ENCODE data around the gene SGCD. TPM values are rescaled to one million over a fixed set of nuclear protein-coding genes. Genes with fewer than 3 reads are reported as not detected.

SGCD gene
- total RNA-seq, 1 donor from 2014 or later, result 0.51 TPM

GRCh38 chr5:156471893-156472292 is 144.9 kb downstream of the SGCD start:
- DNase-seq, result no peak

GRCh38 chr5:156473269-156473908 is 146.4 kb downstream of the SGCD start:
- no peak for DNase-seq

GRCh38 chr5:156474251-156474650 is 147.3 kb downstream of the SGCD start:
- DNase-seq, result no peak

- DNase-seq, result no peak
Observed at GRCh38 chr5:156475182-156476157, 148.5 kb downstream of the SGCD start.

GRCh38 chr5:156476158-156476551 is 149.2 kb downstream of the SGCD start:
- no peak for DNase-seq

DNA sequence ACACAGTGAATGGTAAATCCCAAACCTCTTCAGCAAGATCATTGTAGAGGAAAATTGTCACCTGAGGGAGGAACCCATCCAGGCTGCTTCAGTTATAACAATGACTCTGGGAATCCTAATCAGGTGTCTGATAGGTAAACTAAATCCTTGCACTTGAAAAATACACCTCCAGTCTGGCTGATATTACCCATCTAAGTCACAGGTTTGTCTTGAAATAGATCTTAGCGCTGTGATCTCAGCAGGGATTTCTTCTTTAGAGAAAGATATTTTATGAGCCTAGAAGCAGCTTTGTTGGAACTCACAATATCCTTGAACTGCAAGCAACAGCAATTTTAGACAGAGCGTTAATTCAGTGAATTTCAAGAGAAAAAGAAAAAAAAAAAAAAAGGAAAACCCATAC is 149.7 kb downstream of the SGCD start:
- no peak for DNase-seq

GRCh38 chr5:156477196-156477595 is 150.2 kb downstream of the SGCD start:
- DNase-seq, result no peak

DNA sequence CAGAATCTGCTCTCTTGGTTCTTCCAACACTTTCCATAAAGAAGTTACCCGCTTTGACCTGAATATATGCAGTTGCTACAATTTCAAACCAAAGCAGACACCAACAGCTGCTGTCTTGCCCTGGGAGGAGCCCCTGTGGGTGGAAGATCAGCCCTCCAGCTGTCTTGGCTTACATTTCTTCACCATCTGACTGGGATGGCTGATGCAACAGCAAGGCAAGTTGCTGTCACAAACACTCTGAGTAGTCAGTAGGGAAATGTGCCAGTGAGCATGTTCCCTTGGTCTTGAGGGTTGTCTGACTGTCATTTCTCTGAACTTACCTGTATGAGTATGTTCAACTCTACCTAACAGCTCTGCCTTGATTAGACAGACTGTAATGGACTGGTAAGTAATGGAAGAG is 152.9 kb downstream of the SGCD start:
- no peak for DNase-seq

DNA sequence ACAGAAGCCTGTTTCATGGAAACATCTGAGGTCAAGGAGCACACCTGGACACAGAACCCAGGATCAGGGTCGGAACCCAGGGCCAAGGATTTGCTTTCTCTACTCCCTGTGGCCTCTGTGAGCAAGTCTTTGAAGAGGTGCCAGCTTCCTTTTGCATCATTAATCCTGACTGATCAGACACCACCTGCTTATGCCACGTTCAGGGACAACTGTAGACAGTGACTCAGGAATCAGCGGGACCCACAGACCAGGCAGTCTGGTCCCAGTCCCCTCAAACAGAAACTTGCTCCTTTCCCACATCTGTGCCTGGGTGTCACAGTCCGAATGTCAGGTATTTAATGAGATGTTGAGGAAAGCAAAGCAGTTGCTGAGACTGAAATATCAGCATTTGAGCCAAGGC is 154.8 kb downstream of the SGCD start:
- no peak for DNase-seq

GRCh38 chr5:156482818-156483217 is 155.9 kb downstream of the SGCD start:
- no peak for DNase-seq

DNA sequence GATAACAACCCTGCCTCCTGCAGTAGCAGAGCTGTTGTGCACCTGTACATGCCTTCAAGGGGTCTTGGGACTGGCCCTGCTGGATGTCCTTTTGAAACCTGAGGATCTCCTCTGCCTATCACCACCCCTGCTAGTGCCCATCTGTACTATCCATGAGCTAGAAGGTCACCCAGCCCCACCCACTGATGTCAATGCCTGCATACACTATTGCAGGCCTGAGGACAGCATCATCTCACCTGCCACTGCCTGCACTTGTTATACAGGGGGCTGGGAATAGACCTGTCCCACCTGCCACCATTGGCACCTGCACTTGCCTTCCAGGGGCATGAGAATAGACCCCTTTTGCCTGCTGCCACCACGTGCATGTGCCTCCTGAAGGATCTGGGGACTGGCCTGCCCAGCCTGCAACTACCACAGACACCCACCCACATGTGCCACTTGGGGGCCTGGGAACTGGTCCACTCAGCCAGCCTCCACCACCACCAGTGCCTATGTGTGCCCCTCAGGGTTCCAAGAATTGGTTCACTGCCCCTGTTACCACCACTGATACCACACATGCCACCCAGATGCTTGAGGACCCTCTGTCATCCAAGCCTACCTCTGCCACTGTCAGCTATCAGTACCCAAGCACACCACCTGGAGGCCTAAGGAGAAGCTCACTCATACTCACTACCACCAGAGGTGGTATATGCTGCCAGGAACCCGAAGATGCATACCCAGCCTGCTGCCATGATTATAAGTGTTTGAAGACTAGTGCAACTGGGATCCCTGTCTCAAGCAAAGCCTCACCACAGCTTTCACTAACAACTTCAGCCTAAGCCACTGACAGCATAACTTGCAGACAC is 159.7 kb downstream of the SGCD start:
- DNase-seq, result no peak

DNA sequence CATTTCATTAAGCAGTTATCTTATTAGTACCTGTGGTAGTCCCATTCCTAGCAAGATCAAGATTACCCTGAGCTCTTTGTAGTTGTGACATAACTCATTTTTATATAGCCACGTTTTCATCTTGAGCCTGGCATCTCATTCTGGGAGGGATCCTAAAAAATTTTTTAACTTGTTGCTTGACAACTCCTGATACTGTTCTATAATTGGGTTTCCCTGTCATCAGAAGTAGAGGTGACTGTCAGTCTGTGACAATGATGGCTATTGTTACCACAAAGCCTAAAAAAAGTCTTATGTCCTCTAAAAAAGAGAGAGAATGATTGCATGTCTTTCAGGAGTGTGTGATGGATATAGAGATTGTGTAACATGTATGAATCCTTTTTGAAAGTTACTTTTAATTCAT is 164.8 kb downstream of the SGCD start:
- no peak for DNase-seq

- no peak for DNase-seq
Observed at GRCh38 chr5:156496291-156496690, 169.3 kb downstream of the SGCD start.

DNA sequence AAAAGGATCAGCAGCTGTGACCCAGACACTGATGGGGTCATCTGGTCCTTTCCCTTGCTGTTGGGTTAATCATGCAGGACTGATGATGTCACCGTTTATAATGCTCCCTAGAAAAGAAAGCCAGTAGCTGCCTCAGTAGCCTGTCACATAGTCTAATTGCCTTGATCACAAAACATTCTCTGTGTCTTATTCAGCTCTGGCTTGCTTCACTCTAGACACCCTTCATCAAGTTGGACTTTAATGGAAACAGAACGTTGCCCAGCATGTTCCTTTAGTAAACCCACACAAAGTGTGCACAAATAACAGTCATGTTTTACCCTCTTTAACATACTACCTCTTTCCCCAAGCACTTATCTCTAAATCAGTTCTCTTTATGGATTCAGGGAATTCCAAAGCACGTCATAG is 170.8 kb downstream of the SGCD start:
- DNase-seq, result no peak

DNA sequence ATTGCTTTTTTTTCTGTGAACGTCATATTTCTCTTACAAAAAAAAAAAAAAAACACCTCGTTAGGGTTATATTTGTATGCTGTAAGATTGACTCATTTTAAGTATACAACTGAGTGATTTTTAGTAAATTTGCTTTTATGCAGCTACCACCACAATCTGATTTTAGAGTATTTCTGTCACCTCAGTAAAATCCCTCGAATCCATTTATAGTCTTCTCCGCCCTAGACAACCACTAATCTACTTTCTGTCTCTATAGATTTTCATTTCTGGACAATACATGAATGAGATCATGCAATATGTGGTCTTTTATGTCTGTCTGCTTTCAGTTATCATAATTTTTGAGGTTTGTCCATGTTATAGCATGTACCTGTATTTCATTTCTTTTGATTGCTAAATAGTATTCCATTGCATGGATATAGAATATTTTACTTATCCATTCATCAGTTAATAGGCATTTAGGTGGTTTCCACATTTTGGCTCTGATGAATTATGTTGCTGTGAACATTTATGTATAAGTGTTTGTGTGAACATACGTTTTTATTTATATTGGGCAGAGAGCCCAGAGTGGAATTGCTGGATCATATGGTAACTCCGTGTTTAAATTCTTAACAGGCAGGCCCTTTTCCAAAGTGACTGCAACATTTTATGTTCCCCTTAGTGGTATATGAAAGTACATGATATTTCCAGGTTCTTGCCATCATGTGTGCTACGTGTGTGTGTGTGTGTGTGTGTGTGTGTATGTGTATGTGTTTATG is 171.4 kb downstream of the SGCD start:
- no peak for DNase-seq

- no peak for DNase-seq
Observed at GRCh38 chr5:156500755-156501154, 173.8 kb downstream of the SGCD start.

GRCh38 chr5:156505101-156505500 is 178.1 kb downstream of the SGCD start:
- DNase-seq, result no peak

DNA sequence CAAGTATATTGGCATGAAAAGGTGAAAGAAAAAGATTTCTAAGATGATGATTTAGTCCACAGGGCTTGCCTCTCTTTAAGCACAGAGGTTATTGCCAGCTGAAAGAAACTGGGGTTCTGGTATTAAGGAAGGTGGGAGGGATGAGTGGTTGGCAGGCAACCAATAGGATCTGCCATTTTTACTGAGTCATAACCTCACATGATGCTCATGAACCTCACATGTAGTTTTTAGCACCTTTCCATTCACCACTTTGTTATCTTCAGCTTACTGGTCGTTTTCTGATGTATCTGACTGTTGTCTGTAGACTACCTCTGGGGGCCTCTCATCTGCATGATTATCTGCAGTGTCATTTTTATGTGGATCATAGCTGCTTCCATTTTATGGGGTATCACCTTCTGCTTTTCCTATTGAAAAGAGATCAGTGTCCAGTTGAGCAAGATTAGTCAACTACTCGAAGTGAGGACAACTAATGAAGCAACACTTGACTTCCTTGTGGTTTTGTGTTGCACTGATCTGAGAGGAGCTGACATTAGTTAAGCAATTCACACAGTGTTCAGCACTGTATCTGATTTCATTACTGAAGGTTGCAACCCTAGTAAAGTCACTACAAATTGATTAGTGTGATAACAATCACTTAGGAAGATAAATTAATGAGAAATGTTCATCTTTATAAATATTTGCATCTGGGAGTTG is 186.3 kb downstream of the SGCD start:
- no peak for DNase-seq

DNA sequence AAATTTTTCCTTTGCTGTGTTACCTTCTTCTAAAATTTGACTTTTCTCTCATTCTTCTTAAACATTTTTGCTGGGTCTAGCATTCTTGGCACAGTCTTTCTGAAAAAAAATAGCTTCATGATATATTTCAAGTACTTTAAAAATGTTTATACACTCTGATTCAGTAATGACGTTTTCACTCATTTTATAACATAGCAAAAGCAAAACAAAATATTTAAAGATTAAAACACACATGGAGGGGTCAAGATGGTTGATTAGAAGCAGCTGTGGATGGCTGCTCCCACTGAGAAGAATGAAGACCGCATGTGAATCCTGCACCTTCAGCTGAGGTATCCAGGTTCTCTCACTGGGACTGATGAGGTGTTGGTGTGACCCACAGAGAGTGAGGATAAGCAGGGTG is 188.2 kb downstream of the SGCD start:
- DNase-seq, result no peak

GRCh38 chr5:156515803-156516360 is 188.9 kb downstream of the SGCD start:
- no peak for DNase-seq
